HG02870 (cell line): ENCODE results near the gene ZFP64.

Experiments
- ATAC-seq: cut with Tn5 transposase; IDR thresholded peaks from one replicate; pipeline ENCODE4 v1.9.1; 2021; ENCODE audit warnings: mild to moderate bottlenecking, moderate library complexity; ENCODE audit not compliant: unreplicated experiment

Gene ZFP64

DNA sequence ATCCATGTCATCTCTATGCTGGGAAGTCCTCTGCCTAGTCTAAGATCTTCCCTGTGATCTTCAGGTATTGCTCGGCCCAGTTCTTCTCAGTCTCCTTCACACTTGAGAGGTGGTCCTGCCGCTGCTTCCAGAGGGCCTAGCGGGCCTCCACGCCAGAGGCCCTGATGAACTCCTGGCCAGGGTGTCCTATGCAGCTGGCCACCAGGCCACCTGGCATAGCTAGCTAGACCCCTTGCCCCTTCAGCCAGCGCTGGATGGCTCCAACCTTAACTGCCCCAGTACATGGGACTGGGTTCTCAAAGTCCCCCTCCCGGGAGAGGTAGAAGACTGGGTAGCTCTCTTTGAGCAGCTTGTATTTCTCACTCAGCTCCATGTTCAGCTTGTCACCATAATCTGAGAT, 81.1 kb downstream of the ZFP64 start:
- ATAC-seq, result no peak

DNA sequence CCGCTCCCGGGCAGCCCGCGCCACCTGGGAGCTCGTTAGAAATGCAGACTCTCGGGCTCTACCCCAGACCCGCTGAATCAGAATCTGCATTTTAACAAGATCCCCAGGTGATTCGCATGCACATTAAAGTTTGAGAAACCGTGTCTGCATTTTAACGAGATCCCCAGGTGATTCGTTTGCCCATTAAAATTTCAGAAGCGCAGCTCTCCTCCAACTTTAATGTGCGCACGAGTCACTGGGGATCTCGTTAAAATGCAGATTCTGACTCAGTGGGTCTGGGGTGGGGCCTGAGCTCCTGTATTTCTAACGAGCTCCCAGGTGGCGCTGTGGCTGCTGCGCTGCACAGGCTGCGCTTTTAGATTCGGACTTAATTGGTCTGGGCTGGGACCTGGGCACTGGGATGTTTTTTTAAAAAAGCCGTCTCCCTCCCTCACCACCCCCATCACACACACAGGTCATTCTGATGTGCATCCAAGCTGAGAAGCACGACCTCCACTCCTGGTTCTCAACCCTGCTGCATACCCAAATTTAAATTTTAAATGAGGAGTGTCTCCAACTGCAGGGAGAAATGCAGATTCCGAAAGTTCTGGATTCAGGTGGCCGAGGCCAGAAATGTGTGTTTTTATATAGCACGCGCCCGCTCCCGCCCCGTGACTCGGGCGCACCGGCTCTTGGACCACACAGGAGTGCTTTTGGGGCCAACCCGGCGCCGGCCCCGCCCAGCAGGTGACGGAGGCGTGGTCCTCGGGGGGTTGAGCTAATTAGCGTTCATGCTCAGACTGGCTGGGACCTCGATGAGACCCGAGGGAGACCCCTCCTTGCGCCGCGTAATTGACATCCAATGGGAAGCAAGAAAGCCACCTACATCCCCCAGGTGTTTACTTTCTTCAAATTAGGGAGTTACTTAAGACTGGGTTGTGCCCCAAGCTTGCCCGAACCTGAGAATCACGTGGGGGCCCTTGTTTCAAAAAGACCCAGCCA, 85.8 kb downstream of the ZFP64 start:
- no peak for ATAC-seq

DNA sequence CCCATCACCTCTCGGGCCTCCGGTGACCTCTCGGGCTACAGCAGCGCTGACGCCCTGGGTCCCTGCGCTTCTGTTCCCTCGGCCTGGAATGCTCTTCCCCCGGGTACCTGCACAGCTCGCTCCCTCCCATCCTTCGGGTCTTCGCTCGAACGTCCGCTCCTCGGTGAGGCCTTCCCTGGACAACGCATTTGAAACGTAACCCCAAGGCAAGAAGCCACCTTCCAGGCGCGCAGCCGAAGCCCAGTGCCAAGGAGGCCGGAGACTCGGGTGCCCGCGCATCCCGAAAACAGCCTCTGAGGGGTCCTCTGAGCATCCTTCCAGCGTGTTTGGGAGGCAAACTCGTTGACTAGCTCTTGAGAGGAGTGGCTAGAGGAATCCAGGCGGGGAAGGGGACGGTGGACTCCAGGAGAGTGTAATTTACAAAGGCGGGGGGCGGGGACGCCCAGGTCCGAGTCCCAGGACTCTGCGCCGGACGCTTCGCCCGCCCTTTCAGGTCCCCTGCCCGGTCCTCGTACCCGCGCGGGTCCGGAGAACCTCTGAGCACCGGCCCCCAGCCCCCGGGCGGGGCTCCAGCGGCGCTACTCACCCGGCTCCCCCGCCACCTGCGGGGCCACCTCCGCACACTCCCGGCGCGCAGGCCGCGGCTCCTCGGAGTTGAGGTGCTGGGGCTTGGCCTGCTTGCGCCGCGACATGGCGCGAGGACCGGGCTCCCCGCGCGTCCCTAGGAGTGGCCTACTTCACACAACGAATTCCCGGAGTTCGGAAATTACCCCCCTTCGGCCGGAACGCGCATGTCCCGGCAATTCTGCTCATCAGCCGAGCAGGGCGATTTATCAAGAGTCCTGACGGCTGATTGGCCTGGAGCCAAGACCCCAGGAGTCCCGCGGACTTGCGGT, 86.8 kb downstream of the ZFP64 start:
- no peak for ATAC-seq

DNA sequence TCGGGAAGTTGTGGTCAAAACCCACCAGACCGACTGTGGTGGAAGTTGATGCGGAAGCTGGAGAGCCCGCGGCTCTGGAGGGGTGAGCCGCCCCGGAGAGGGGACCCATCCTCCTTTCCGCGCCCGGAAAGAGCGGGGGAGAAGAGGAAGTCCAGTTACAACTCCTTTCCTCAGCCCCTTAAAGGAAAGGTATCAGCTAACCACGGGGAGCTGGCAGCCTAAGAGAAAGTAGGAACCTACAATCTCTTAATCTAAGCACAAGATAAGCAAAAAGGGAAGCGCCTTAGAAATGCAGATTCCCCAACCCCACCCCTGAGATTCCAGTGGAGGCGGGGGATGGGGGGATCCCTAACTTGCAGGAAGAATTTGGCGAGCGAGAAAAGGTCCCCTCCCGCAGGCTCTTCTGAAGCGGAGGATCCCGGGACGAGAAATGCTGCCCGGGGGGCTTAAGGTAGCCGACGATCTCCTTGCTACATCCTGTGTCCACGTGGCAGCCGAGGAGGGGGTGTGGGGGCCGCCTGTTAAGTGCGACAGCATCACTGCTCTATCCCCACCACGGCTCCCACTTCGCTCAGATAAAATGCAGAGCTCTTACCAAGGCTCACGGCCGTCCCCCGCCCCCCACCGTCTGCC, 87.5 kb downstream of the ZFP64 start:
- ATAC-seq, result no peak

DNA sequence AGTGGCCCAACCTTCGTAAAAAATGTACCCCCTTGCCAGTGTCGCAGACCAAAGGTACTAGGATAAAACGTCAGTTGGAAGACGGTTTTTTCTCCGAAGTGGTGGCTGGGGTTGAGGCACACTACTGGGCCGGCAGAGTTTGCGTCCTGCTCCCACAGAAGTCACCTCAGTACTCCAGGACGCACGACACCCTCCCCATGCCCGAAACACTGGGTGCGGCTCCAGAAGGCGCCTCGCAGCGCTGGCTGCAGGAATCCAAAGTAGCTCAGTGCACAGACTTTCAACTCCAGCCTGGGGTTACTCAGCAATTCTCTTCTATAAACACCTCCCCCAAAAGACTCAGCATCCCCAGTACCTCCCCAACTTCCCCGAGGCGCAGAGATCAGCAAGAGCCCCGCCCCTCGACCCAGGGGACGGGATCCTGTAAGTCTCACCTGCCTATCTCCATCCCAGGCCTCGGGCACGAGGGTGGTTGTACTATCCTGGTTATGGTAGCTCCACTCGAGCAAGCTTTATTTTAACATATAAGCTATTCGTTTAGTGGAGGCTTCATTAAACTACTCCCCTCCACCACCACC, 88.2 kb downstream of the ZFP64 start:
- ATAC-seq, result no peak

DNA sequence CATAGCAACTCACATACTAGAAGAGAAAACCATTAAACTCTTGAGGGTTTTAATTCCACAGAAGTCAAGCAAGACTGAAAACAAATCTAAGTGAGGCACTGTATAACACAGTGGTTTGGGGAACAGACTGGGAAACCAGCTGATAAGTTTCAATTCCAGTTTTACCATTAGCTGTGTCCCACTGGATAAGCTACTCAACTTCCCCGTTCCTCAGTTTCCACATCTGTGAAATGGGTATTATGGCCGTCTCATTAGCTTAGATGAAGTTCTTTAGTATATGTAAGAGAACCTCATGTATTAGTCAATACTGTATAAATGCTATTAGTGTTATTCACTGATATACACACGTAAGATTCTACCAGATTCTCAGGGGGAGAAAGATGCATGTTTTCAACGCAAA, 89.0 kb downstream of the ZFP64 start:
- no peak for ATAC-seq

DNA sequence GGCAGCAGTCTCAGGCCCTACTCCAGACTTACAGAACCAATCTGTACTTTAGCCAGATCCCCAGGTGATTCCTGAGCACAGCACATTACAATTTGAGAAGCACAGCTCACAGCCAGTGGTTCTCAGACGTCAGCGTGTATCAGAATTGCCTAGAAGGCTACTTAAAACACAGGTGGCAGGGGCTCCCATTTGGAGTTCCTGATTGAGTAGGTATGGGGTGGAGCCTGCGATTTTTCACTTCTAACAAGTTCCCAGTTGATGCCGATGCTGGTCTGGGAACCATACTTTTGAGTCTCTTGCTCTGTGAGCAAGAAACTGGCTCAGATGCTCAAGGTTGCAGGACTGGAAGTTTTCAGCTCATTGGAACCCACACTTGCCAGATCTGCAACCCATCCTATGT, 89.5 kb downstream of the ZFP64 start:
- no peak for ATAC-seq
